Neural cell (in vitro differentiated cells): Measurements from ENCODE around the gene AGAP2. TPM values are rescaled to one million over a fixed set of nuclear protein-coding genes. Genes with fewer than 3 reads are reported as not detected.

Experiments used
- H2AFZ ChIP-seq: fragments of 200-600, 300-800 bp; sonication (generic), shearing (Covaris generic); 2 replicates; pipeline ENCODE4 v1.6.0; 2014; ENCODE audit warnings: low read depth, mild to moderate bottlenecking, antibody characterized with exemption, low read length, moderate library complexity
- H3F3A ChIP-seq: fragments of 200-600 bp; shearing (Covaris generic); 2 replicates; pipeline ENCODE4 v1.6.1; 2016; ENCODE audit warnings: mild to moderate bottlenecking, moderate library complexity, mixed read lengths, antibody characterized with exemption, low read length; ENCODE audit not compliant: insufficient read depth, poor library complexity, severe bottlenecking
- H3K27ac ChIP-seq: fragments of 200-600, 300-800 bp; sonication (generic), shearing (Covaris generic); 2 replicates; pipeline ENCODE4 v1.5.1; 2014; ENCODE audit warnings: mild to moderate bottlenecking, low read length, moderate library complexity
- H3K27me3 ChIP-seq: fragments of 300-800, 200-600 bp; sonication (generic), shearing (Covaris generic); 2 replicates; pipeline ENCODE4 v1.6.0; 2014; ENCODE audit warnings: mild to moderate bottlenecking, low read depth, low read length, moderate library complexity; ENCODE audit not compliant: insufficient read depth
- H3K36me3 ChIP-seq: fragments of 300-800, 200-600 bp; sonication (generic), shearing (Covaris generic); 2 replicates; pipeline ENCODE4 v1.5.1; 2014; ENCODE audit warnings: mild to moderate bottlenecking, antibody characterized with exemption, low read length, moderate library complexity; ENCODE audit not compliant: insufficient read depth
- H3K4me2 ChIP-seq: fragments of 300-800, 200-600 bp; sonication (generic), shearing (Covaris generic); 2 replicates; pipeline ENCODE4 v1.6.0; 2014; ENCODE audit warnings: mild to moderate bottlenecking, low read length
- H3K4me3 ChIP-seq: fragments of 300-800, 200-600 bp; sonication (generic), shearing (Covaris generic); 2 replicates; pipeline ENCODE4 v1.5.1; 2014; ENCODE audit warnings: mild to moderate bottlenecking, low read length, moderate library complexity
- H3K79me2 ChIP-seq: fragments of 200-600 bp; shearing (Covaris generic); replicated peaks from 2 replicates; pipeline ENCODE4 v1.6.0; 2014; ENCODE audit warnings: mild to moderate bottlenecking, low read length, moderate library complexity; ENCODE audit not compliant: insufficient read depth
- H3K9ac ChIP-seq: fragments of 300-800, 200-600 bp; sonication (generic), shearing (Covaris generic); 2 replicates; pipeline ENCODE4 v1.6.1; 2016; ENCODE audit warnings: mild to moderate bottlenecking, low read length, mixed read lengths
- H3K9me2 ChIP-seq: fragments of 200-600 bp; shearing (Covaris generic); 2 replicates; pipeline ENCODE4 v1.6.1; 2016; ENCODE audit warnings: mild to moderate bottlenecking, low read length, mixed read lengths; ENCODE audit not compliant: insufficient read depth
- H3K9me3 ChIP-seq: fragments of 200-600, 300-800 bp; sonication (generic), shearing (Covaris generic); 2 replicates; pipeline ENCODE4 v1.6.1; 2016; ENCODE audit warnings: mild to moderate bottlenecking, mixed run types, low read length, moderate library complexity, mixed read lengths
- H4K20me1 ChIP-seq: fragments of 200-600 bp; shearing (Covaris generic); 2 replicates; pipeline ENCODE4 v1.6.1; 2016; ENCODE audit warnings: mild to moderate bottlenecking, mixed run types; ENCODE audit not compliant: insufficient read depth
- EP300 ChIP-seq: fragments of 450-650 bp; conservative IDR thresholded peaks from 2 replicates; pipeline ENCODE4 v1.6.1; 2014; ENCODE audit warnings: antibody characterized with exemption, mild to moderate bottlenecking, moderate library complexity; ENCODE audit not compliant: poor library complexity, severe bottlenecking
- EZH2 ChIP-seq: fragments of 200-600, 300-800 bp; shearing (Covaris generic), sonication (generic); IDR thresholded peaks from 2 replicates; pipeline ENCODE4 v1.6.1; 2014; ENCODE audit warnings: antibody characterized with exemption, low read length, borderline replicate concordance, mild to moderate bottlenecking; ENCODE audit not compliant: insufficient read depth, poor library complexity, severe bottlenecking
- MXI1 ChIP-seq: fragments of 450-650 bp; conservative IDR thresholded peaks from 2 replicates; pipeline ENCODE4 v1.6.1; 2014; ENCODE audit warnings: antibody characterized with exemption, mild to moderate bottlenecking; ENCODE audit not compliant: poor library complexity, severe bottlenecking
- POLR2AphosphoS5 ChIP-seq: IDR thresholded peaks from 2 replicates; pipeline ENCODE4 v1.6.1; 2012
- RAD21 ChIP-seq: fragments of 450-650 bp; conservative IDR thresholded peaks from 2 replicates; pipeline ENCODE4 v1.6.1; 2014; ENCODE audit warnings: antibody characterized with exemption, mild to moderate bottlenecking, moderate library complexity
- REST ChIP-seq: IDR thresholded peaks from 2 replicates; pipeline ENCODE4 v1.6.1; 2012; ENCODE audit warnings: borderline replicate concordance
- SMC3 ChIP-seq: fragments of 450-650 bp; conservative IDR thresholded peaks from 2 replicates; pipeline ENCODE4 v1.6.1; 2014; ENCODE audit warnings: antibody characterized with exemption, mild to moderate bottlenecking, moderate library complexity; ENCODE audit not compliant: poor library complexity
- TAF1 ChIP-seq: IDR thresholded peaks from 2 replicates; pipeline ENCODE4 v1.6.1; 2012; ENCODE audit warnings: low read depth
- polyA plus RNA-seq: library from polyadenylated mRNA; depleted of rRNA; stranded (reverse); fragments of >200 nt; gene quantifications from 2 replicates; pipeline ENCODE4 v1.2.3, GENCODE V29; 2014
- TF ChIP-seq, protein P1 (sequence below): fragments of 450-650 bp; IDR thresholded peaks from 2 replicates; pipeline ENCODE4 v1.5.1; 2014; ENCODE audit warnings: antibody characterized with exemption, mild to moderate bottlenecking, moderate library complexity; ENCODE audit not compliant: poor library complexity, severe bottlenecking

Gene AGAP2
- polyA plus RNA-seq, 1 donor from 2014 or later = 19.3 TPM

- no peaks in the 10 kb centered on the region for H3K27me3 ChIP-seq
- no peaks in the 10 kb centered on the region for H4K20me1 ChIP-seq
- peaks cover 4% of the 10 kb centered on the region for H3K36me3 ChIP-seq
- no peak overlapping the region for H3K27ac ChIP-seq
- H3F3A ChIP-seq = peaks cover 5% of the 10 kb centered on the region
- H3K9me3 ChIP-seq = no peaks in the 10 kb centered on the region
- H2AFZ ChIP-seq = no peak overlapping the region
- H3K9ac ChIP-seq = no peak overlapping the region
- TF ChIP-seq RAD21 = no peak
- TF ChIP-seq POLR2AphosphoS5 = no peak
- no peak for TF ChIP-seq TAF1
- H3K9me2 ChIP-seq = no peaks in the 10 kb centered on the region
- H3K79me2 ChIP-seq = peaks cover 10% of the 10 kb centered on the region
- no peak overlapping the region for H3K4me3 ChIP-seq
- no peak overlapping the region for H3K4me2 ChIP-seq
Measured at GRCh38 chr12:57695770-57696432, 42.6 kb downstream of the AGAP2 start.

- Histone ChIP-seq H3K4me2 (peak overlapping the region; percentile 98), H3K4me3 (peak overlapping the region; percentile 78), H2AFZ (peak overlapping the region; percentile 96), H3K27ac (peak overlapping the region; percentile 82), H3K36me3 (peaks cover 4% of the 10 kb centered on the region), H3K9me3 (no peaks in the 10 kb centered on the region), H3K79me2 (peaks cover 10% of the 10 kb centered on the region), H3K9ac (peak overlapping the region; percentile 79), H3F3A (peaks cover 5% of the 10 kb centered on the region), H3K9me2 (no peaks in the 10 kb centered on the region), H3K27me3 (no peaks in the 10 kb centered on the region), H4K20me1 (no peaks in the 10 kb centered on the region)
- TF ChIP-seq POLR2AphosphoS5 (no peak), EZH2 (no peak), EP300 (no peak), MXI1 (no peak), SMC3 (no peak), TAF1 (no peak), RAD21 (no peak), REST (no peak)
- TF ChIP-seq, protein P1, sequence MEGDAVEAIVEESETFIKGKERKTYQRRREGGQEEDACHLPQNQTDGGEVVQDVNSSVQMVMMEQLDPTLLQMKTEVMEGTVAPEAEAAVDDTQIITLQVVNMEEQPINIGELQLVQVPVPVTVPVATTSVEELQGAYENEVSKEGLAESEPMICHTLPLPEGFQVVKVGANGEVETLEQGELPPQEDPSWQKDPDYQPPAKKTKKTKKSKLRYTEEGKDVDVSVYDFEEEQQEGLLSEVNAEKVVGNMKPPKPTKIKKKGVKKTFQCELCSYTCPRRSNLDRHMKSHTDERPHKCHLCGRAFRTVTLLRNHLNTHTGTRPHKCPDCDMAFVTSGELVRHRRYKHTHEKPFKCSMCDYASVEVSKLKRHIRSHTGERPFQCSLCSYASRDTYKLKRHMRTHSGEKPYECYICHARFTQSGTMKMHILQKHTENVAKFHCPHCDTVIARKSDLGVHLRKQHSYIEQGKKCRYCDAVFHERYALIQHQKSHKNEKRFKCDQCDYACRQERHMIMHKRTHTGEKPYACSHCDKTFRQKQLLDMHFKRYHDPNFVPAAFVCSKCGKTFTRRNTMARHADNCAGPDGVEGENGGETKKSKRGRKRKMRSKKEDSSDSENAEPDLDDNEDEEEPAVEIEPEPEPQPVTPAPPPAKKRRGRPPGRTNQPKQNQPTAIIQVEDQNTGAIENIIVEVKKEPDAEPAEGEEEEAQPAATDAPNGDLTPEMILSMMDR = no peak
Measured at GRCh38 chr12:57694459-57695019, 44.0 kb downstream of the AGAP2 start.
